HepG2 (cell line): ENCODE measurements around the gene KIN. TPM values are rescaled to one million over a fixed set of nuclear protein-coding genes. Genes with fewer than 3 reads are reported as not detected.

ENCODE experiments used
- ARNT2 ChIP-seq: sonication (generic); formaldehyde crosslinking; IDR thresholded peaks from 2 replicates; pipeline ENCODE4 v1.8.0; 2022; ENCODE audit warnings: mild to moderate bottlenecking, low read depth, missing genetic modification reagents, moderate library complexity
- FOXM1 ChIP-seq: sonication (generic); formaldehyde crosslinking; IDR thresholded peaks from 2 replicates; pipeline ENCODE4 v1.5.0; 2020; ENCODE audit warnings: missing genetic modification reagents
- HNRNPK ChIP-seq: fragments of 200-400 bp; formaldehyde crosslinking; IDR thresholded peaks from 2 replicates; pipeline ENCODE4 v1.6.1; 2018; ENCODE audit warnings: low read length, low read depth, moderate library complexity, mild to moderate bottlenecking; ENCODE audit not compliant: poor library complexity, severe bottlenecking
- MEIS1 ChIP-seq: sonication (generic); formaldehyde crosslinking; IDR thresholded peaks from 2 replicates; pipeline ENCODE4 v1.9.0; 2021; ENCODE audit warnings: mild to moderate bottlenecking, missing genetic modification reagents, moderate library complexity, borderline replicate concordance
- MTF2 ChIP-seq: sonication (generic); formaldehyde crosslinking; IDR thresholded peaks from 2 replicates; pipeline ENCODE4 v1.5.0; 2020; ENCODE audit warnings: missing genetic modification reagents, borderline replicate concordance
- NFATC3 ChIP-seq: sonication (generic); formaldehyde crosslinking; IDR thresholded peaks from 2 replicates; pipeline ENCODE4 v1.5.1; 2020; ENCODE audit warnings: mild to moderate bottlenecking, missing genetic modification reagents
- SP1 ChIP-seq, 2 experiments: fragments of 450-650 bp in 1 of 2; sonication (generic) in 1 of 2; formaldehyde crosslinking in 1 of 2; IDR thresholded peaks; 2 replicates each; pipeline versions ENCODE4 v1.4.0 to v1.6.1; 2016 to 2020; ENCODE audit warnings: missing genetic modification reagents in 1 of 2
- ZNF607 ChIP-seq: sonication (generic); formaldehyde crosslinking; IDR thresholded peaks from 2 replicates; pipeline ENCODE4 v1.5.1; 2020; ENCODE audit warnings: missing genetic modification reagents, mild to moderate bottlenecking, borderline replicate concordance
- polyA plus RNA-seq, 8 experiments: library from polyadenylated mRNA; depleted of rRNA in 3 of 8; stranded (reverse) in 7 of 8; unstranded in 1 of 8; fragments of >200 nt; fragmentation: Illumina TruSeq in 4 of 8; extraction: Trizol in 4 of 8; gene quantifications; 2 replicates each; pipeline versions ENCODE4 v1.2.1 to v1.2.3, GENCODE V29; 2011 to 2016; ENCODE audit warnings: low read depth in 4 of 8, missing spikeins in 1 of 8, mixed read lengths in 1 of 8; ENCODE audit not compliant: insufficient read depth in 1 of 8
- total RNA-seq, 5 experiments: library from RNA; depleted of rRNA; stranded (reverse); fragments of >200 nt; fragmentation: Illumina TruSeq; extraction: Trizol; gene quantifications; 2 replicates each; pipeline ENCODE4 v1.2.3, GENCODE V29; 2016; ENCODE audit warnings: low read depth in 1 of 5
- TF ChIP-seq, protein P1 (sequence below): sonication (generic); formaldehyde crosslinking; IDR thresholded peaks from 2 replicates; pipeline ENCODE4 v1.5.1; 2020; ENCODE audit warnings: mild to moderate bottlenecking, moderate library complexity, missing genetic modification reagents
- TF ChIP-seq, protein P2 (sequence below): sonication (generic); formaldehyde crosslinking; IDR thresholded peaks from 2 replicates; pipeline ENCODE4 v1.5.0; 2020; ENCODE audit warnings: mild to moderate bottlenecking, missing genetic modification reagents, borderline replicate concordance
- TF ChIP-seq, protein P3 (sequence below): sonication (generic); formaldehyde crosslinking; conservative IDR thresholded peaks from 2 replicates; pipeline ENCODE4 v1.8.0; 2022; ENCODE audit warnings: mild to moderate bottlenecking, moderate library complexity, missing genetic modification reagents
- TF ChIP-seq, protein P4 (sequence below): IDR thresholded peaks from 2 replicates; pipeline ENCODE4 v1.6.1; 2016; ENCODE audit warnings: mild to moderate bottlenecking, missing biosample characterization, missing genetic modification reagents
- TF ChIP-seq, protein P5 (sequence below): sonication (generic); formaldehyde crosslinking; IDR thresholded peaks from 2 replicates; pipeline ENCODE4 v1.8.1; 2023; ENCODE audit warnings: missing genetic modification reagents, inconsistent platforms, borderline replicate concordance

Gene KIN
- total and polyA plus RNA-seq, 2 of the 13 experiments (the other 11 are each of a cell fraction or from before 2014, with no cell fraction given), result 4.9 to 23.2 TPM

DNA sequence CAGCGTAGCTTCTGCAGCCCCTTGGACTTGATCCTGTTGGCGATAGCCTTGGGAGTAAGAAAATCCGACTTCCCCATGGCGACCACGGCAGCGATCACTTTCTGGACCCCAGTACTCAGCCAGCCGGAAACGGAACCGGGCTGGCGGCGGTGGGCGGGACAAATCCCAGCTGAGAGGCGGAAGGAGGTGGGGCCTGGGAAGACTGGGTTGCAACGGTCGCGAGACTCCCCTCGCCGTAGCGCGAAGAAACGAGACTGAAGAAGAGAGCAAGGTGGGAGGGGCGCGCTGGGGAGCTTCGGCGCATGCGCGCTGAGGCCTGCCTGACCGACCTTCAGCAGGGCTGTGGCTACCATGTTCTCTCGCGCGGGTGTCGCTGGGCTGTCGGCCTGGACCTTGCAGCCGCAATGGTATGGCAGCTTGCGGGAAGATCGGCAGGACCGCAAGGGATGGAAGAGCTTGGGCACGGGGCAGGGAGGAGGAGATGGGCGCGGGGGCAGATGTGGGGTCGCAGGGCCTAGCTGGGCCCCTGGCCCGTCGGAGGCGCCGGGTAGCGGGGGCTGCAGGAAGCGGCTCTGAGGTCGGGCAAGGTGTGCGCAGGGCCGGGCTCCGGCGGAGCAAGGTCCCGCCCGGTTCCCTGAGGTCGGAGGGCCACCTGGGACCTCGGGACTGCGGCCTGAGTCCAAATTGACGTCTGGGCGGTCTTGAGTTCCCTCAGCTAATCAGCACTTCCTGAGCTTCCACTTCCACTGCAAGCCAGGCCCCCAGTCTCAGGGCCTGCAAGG is at the start of gene KIN, which contains the start of gene ATP5F1C (continued):
- TF ChIP-seq NFATC3, result peak; percentile 66; the same call in 1 of the 2 replicates
- peak; percentile 82; the same call in 1 of the 2 replicates for TF ChIP-seq ARNT2
- no peak for TF ChIP-seq MEIS1
- TF ChIP-seq, protein P1, sequence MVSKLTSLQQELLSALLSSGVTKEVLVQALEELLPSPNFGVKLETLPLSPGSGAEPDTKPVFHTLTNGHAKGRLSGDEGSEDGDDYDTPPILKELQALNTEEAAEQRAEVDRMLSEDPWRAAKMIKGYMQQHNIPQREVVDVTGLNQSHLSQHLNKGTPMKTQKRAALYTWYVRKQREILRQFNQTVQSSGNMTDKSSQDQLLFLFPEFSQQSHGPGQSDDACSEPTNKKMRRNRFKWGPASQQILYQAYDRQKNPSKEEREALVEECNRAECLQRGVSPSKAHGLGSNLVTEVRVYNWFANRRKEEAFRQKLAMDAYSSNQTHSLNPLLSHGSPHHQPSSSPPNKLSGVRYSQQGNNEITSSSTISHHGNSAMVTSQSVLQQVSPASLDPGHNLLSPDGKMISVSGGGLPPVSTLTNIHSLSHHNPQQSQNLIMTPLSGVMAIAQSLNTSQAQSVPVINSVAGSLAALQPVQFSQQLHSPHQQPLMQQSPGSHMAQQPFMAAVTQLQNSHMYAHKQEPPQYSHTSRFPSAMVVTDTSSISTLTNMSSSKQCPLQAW (CRISPR knock-in tag), result no peak; the same call in none of the 2 replicates
- TF ChIP-seq, protein P2, sequence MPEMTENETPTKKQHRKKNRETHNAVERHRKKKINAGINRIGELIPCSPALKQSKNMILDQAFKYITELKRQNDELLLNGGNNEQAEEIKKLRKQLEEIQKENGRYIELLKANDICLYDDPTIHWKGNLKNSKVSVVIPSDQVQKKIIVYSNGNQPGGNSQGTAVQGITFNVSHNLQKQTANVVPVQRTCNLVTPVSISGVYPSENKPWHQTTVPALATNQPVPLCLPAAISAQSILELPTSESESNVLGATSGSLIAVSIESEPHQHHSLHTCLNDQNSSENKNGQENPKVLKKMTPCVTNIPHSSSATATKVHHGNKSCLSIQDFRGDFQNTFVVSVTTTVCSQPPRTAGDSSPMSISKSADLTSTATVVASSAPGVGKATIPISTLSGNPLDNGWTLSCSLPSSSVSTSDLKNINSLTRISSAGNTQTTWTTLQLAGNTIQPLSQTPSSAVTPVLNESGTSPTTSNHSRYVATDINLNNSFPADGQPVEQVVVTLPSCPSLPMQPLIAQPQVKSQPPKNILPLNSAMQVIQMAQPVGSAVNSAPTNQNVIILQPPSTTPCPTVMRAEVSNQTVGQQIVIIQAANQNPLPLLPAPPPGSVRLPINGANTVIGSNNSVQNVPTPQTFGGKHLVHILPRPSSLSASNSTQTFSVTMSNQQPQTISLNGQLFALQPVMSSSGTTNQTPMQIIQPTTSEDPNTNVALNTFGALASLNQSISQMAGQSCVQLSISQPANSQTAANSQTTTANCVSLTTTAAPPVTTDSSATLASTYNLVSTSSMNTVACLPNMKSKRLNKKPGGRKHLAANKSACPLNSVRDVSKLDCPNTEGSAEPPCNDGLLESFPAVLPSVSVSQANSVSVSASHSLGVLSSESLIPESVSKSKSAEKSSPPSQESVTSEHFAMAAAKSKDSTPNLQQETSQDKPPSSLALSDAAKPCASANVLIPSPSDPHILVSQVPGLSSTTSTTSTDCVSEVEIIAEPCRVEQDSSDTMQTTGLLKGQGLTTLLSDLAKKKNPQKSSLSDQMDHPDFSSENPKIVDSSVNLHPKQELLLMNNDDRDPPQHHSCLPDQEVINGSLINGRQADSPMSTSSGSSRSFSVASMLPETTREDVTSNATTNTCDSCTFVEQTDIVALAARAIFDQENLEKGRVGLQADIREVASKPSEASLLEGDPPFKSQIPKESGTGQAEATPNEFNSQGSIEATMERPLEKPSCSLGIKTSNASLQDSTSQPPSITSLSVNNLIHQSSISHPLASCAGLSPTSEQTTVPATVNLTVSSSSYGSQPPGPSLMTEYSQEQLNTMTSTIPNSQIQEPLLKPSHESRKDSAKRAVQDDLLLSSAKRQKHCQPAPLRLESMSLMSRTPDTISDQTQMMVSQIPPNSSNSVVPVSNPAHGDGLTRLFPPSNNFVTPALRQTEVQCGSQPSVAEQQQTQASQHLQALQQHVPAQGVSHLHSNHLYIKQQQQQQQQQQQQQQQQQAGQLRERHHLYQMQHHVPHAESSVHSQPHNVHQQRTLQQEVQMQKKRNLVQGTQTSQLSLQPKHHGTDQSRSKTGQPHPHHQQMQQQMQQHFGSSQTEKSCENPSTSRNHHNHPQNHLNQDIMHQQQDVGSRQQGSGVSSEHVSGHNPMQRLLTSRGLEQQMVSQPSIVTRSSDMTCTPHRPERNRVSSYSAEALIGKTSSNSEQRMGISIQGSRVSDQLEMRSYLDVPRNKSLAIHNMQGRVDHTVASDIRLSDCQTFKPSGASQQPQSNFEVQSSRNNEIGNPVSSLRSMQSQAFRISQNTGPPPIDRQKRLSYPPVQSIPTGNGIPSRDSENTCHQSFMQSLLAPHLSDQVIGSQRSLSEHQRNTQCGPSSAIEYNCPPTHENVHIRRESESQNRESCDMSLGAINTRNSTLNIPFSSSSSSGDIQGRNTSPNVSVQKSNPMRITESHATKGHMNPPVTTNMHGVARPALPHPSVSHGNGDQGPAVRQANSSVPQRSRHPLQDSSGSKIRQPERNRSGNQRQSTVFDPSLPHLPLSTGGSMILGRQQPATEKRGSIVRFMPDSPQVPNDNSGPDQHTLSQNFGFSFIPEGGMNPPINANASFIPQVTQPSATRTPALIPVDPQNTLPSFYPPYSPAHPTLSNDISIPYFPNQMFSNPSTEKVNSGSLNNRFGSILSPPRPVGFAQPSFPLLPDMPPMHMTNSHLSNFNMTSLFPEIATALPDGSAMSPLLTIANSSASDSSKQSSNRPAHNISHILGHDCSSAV (CRISPR knock-in tag), result no peak
- TF ChIP-seq FOXM1 (CRISPR knock-in tag), result no peak
- TF ChIP-seq SP1 (IDR thresholded peaks at IDR 0.05), result no peak
- peak; percentile 71 for TF ChIP-seq SP1 (CRISPR knock-in tag; IDR thresholded peaks at IDR 0.05)
- TF ChIP-seq HNRNPK, result peak; percentile 23
- TF ChIP-seq, protein P3, sequence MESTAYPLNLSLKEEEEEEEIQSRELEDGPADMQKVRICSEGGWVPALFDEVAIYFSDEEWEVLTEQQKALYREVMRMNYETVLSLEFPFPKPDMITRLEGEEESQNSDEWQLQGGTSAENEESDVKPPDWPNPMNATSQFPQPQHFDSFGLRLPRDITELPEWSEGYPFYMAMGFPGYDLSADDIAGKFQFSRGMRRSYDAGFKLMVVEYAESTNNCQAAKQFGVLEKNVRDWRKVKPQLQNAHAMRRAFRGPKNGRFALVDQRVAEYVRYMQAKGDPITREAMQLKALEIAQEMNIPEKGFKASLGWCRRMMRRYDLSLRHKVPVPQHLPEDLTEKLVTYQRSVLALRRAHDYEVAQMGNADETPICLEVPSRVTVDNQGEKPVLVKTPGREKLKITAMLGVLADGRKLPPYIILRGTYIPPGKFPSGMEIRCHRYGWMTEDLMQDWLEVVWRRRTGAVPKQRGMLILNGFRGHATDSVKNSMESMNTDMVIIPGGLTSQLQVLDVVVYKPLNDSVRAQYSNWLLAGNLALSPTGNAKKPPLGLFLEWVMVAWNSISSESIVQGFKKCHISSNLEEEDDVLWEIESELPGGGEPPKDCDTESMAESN, result peak; percentile 74
- peak; percentile 87; the same call in 1 of the 2 replicates for TF ChIP-seq ZNF607 (CRISPR knock-in tag)
- TF ChIP-seq, protein P4, sequence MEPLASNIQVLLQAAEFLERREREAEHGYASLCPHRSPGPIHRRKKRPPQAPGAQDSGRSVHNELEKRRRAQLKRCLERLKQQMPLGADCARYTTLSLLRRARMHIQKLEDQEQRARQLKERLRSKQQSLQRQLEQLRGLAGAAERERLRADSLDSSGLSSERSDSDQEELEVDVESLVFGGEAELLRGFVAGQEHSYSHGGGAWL, result peak; percentile 65; the same call in 1 of the 2 replicates
- TF ChIP-seq MTF2 (CRISPR knock-in tag), result 0 out of 2 replicates have a peak, but pooled peaks have one; percentile 29
- TF ChIP-seq, protein P5, sequence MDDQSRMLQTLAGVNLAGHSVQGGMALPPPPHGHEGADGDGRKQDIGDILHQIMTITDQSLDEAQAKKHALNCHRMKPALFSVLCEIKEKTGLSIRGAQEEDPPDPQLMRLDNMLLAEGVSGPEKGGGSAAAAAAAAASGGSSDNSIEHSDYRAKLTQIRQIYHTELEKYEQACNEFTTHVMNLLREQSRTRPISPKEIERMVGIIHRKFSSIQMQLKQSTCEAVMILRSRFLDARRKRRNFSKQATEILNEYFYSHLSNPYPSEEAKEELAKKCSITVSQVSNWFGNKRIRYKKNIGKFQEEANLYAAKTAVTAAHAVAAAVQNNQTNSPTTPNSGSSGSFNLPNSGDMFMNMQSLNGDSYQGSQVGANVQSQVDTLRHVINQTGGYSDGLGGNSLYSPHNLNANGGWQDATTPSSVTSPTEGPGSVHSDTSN (CRISPR knock-in tag), result no peak
